Measurements from ENCODE around the gene COL26A1.
"Not testable (repeated sequence)": the region's sequence is repeated elsewhere in the genome, so short reads cannot be mapped to it uniquely, and the experiment has no call there.

Gene COL26A1

DNA sequence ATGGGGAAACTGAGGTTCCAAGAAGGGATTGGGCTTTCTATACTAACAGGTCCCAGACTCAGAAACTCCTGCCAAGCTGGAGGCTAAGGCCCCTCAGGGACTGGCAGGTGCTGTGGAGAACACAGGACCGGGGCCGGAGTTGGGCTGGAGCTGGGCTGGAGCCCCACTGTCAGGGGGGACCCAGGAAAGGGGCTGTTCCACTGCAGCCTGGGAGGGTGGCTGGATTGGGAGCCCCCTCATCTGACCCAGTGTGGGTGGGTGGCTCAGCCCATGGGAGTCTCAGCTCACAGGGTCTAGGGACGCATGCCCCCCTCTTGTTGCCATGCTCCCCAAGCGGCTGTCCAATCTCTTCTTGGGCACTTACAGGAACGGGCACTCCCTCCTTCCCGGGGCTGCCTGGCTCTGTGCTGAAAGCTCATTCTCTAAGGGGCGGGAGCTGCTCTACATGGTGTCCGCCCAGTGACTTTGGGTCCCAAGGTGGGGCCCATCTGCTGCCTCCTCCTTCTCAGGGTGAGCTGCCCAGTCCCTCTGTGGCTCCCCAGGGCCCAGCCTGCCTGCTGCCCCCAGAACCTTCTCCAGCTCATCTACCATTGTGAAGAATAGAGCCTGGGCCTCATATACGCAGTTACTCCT, 139.9 kb downstream of the COL26A1 start:
- Histone ChIP-seq H3K27me3 (ENCODE audit: insufficient read depth, poor library complexity, severe bottlenecking) (peaks cover 2% of the 10 kb centered on the region), H3K4me3 (replicated peaks; ENCODE audit: insufficient read depth, low read length) (no peak overlapping the region), H3K27ac (replicated peaks) (no peak overlapping the region)
- TF ChIP-seq GABPA (IDR thresholded peaks at IDR 0.05; ENCODE audit: low read depth) (no peak), SPI1 (IDR thresholded peaks at IDR 0.05; ENCODE audit: borderline replicate concordance, low read depth) (no peak), POLR2AphosphoS5 (IDR thresholded peaks at IDR 0.05; ENCODE audit: low read depth) (no peak), CTCF (IDR thresholded peaks at IDR 0.05; ENCODE audit: insufficient read depth, low read length) (no peak)
- TF ChIP-seq, protein P1, sequence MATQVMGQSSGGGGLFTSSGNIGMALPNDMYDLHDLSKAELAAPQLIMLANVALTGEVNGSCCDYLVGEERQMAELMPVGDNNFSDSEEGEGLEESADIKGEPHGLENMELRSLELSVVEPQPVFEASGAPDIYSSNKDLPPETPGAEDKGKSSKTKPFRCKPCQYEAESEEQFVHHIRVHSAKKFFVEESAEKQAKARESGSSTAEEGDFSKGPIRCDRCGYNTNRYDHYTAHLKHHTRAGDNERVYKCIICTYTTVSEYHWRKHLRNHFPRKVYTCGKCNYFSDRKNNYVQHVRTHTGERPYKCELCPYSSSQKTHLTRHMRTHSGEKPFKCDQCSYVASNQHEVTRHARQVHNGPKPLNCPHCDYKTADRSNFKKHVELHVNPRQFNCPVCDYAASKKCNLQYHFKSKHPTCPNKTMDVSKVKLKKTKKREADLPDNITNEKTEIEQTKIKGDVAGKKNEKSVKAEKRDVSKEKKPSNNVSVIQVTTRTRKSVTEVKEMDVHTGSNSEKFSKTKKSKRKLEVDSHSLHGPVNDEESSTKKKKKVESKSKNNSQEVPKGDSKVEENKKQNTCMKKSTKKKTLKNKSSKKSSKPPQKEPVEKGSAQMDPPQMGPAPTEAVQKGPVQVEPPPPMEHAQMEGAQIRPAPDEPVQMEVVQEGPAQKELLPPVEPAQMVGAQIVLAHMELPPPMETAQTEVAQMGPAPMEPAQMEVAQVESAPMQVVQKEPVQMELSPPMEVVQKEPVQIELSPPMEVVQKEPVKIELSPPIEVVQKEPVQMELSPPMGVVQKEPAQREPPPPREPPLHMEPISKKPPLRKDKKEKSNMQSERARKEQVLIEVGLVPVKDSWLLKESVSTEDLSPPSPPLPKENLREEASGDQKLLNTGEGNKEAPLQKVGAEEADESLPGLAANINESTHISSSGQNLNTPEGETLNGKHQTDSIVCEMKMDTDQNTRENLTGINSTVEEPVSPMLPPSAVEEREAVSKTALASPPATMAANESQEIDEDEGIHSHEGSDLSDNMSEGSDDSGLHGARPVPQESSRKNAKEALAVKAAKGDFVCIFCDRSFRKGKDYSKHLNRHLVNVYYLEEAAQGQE (IDR thresholded peaks at IDR 0.05; ENCODE audit: insufficient replicate concordance, low read depth) = no peak
- DNase-seq (ENCODE audit: low read depth in 1 of 2, low spot score in 1 of 2) = no peak

- not testable (repeated sequence) for H3K27me3 ChIP-seq (ENCODE audit: insufficient read depth, poor library complexity, severe bottlenecking); DNase-seq (ENCODE audit: low read depth in 1 of 2, low spot score in 1 of 2)
Observed at GRCh38 chr7:101505510-101505909, 142.8 kb downstream of the COL26A1 start.

GRCh38 chr7:101506531-101506930, 143.9 kb downstream of the COL26A1 start:
- Histone ChIP-seq H3K27me3 (ENCODE audit: insufficient read depth, poor library complexity, severe bottlenecking) (peaks cover 2% of the 10 kb centered on the region), H3K27ac (replicated peaks) (no peak overlapping the region), H3K4me3 (replicated peaks; ENCODE audit: insufficient read depth, low read length) (no peak overlapping the region)
- no peak for TF ChIP-seq GABPA (IDR thresholded peaks at IDR 0.05; ENCODE audit: low read depth)
- TF ChIP-seq POLR2AphosphoS5 (IDR thresholded peaks at IDR 0.05; ENCODE audit: low read depth) = no peak
- TF ChIP-seq, protein P1 (IDR thresholded peaks at IDR 0.05; ENCODE audit: insufficient replicate concordance, low read depth) = no peak
- no peak for TF ChIP-seq SPI1 (IDR thresholded peaks at IDR 0.05; ENCODE audit: borderline replicate concordance, low read depth)
- TF ChIP-seq CTCF (IDR thresholded peaks at IDR 0.05; ENCODE audit: insufficient read depth, low read length) = no peak
- no peak for DNase-seq (ENCODE audit: low read depth in 1 of 2, low spot score in 1 of 2)

More at GRCh38 chr7:101505510-101505909, 142.8 kb downstream of the COL26A1 start:
- H3K4me3 ChIP-seq (replicated peaks; ENCODE audit: insufficient read depth, low read length); H3K27ac ChIP-seq (replicated peaks): not testable (repeated sequence)

GRCh38 chr7:101507327-101507726, 144.7 kb downstream of the COL26A1 start:
- no peak for DNase-seq (ENCODE audit: low read depth in 1 of 2, low spot score in 1 of 2)
- H3K4me3 ChIP-seq (replicated peaks; ENCODE audit: insufficient read depth, low read length) = no peak overlapping the region
- H3K27ac ChIP-seq (replicated peaks) = no peak overlapping the region
- peaks cover 2% of the 10 kb centered on the region for H3K27me3 ChIP-seq (ENCODE audit: insufficient read depth, poor library complexity, severe bottlenecking)
- no peak for TF ChIP-seq SPI1 (IDR thresholded peaks at IDR 0.05; ENCODE audit: borderline replicate concordance, low read depth)
- no peak for TF ChIP-seq POLR2AphosphoS5 (IDR thresholded peaks at IDR 0.05; ENCODE audit: low read depth)
- TF ChIP-seq, protein P1 (IDR thresholded peaks at IDR 0.05; ENCODE audit: insufficient replicate concordance, low read depth) = no peak
- no peak for TF ChIP-seq GABPA (IDR thresholded peaks at IDR 0.05; ENCODE audit: low read depth)
- no peak for TF ChIP-seq CTCF (IDR thresholded peaks at IDR 0.05; ENCODE audit: insufficient read depth, low read length)
